Mesodermal cell (in vitro differentiated cells): ENCODE measurements around the gene WFIKKN1.

ENCODE experiments used
- H3K27ac ChIP-seq: 2 replicates; pipeline ENCODE4 v1.7.0; 2013; ENCODE audit warnings: mild to moderate bottlenecking, low read depth, low read length, moderate library complexity; ENCODE audit not compliant: severe bottlenecking
- H3K36me3 ChIP-seq: 2 replicates; pipeline ENCODE4 v1.7.1; 2013; ENCODE audit warnings: mild to moderate bottlenecking, low read length, moderate library complexity; ENCODE audit not compliant: control insufficient read depth, insufficient read depth
- H3K4me1 ChIP-seq: one replicate; pipeline ENCODE4 v1.7.1; 2013; ENCODE audit warnings: mild to moderate bottlenecking, low read length; ENCODE audit not compliant: insufficient read depth, control insufficient read depth, poor library complexity, severe bottlenecking
- H3K4me3 ChIP-seq: 2 replicates; pipeline ENCODE4 v1.7.0; 2013; ENCODE audit warnings: low read length, control low read depth, mild to moderate bottlenecking; ENCODE audit not compliant: insufficient read depth, poor library complexity, severe bottlenecking; ENCODE audit errors: extremely low read depth
- H3K9me3 ChIP-seq: 2 replicates; pipeline ENCODE4 v1.7.1; 2013; ENCODE audit warnings: mild to moderate bottlenecking, low read length, moderate library complexity; ENCODE audit not compliant: control insufficient read depth
- WGBS, 2 experiments: methylation state at CpG; one replicate each; pipeline ENCODE4 v1.1.5; 2013; ENCODE audit warnings: missing lambda C conversion rate in 2 of 2; ENCODE audit not compliant: insufficient coverage in 2 of 2; 5-methylcytosine and 5-hydroxymethylcytosine counted together

WFIKKN1 gene

DNA sequence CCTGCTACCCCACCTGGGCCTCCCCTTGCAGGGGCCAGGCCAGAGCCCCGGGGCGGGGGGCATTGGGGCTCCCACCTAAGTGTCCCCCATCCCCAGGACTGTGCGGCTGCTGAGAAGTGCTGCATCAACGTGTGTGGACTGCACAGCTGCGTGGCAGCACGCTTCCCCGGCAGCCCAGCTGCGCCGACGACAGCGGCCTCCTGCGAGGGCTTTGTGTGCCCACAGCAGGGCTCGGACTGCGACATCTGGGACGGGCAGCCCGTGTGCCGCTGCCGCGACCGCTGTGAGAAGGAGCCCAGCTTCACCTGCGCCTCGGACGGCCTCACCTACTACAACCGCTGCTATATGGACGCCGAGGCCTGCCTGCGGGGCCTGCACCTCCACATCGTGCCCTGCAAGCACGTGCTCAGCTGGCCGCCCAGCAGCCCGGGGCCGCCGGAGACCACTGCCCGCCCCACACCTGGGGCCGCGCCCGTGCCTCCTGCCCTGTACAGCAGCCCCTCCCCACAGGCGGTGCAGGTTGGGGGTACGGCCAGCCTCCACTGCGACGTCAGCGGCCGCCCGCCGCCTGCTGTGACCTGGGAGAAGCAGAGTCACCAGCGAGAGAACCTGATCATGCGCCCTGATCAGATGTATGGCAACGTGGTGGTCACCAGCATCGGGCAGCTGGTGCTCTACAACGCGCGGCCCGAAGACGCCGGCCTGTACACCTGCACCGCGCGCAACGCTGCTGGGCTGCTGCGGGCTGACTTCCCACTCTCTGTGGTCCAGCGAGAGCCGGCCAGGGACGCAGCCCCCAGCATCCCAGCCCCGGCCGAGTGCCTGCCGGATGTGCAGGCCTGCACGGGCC lies 1.9 kb downstream of the WFIKKN1 start:
- 95 to 97% methylated on average over 52 to 67 of the region's 67 CpGs for WGBS, 2 experiments
- Histone ChIP-seq H3K27ac (no peak overlapping the region), H3K36me3 (peaks cover 32% of the 10 kb centered on the region), H3K4me3 (no peak overlapping the region), H3K9me3 (no peaks in the 10 kb centered on the region), H3K4me1 (peaks cover 39% of the 10 kb centered on the region)

DNA sequence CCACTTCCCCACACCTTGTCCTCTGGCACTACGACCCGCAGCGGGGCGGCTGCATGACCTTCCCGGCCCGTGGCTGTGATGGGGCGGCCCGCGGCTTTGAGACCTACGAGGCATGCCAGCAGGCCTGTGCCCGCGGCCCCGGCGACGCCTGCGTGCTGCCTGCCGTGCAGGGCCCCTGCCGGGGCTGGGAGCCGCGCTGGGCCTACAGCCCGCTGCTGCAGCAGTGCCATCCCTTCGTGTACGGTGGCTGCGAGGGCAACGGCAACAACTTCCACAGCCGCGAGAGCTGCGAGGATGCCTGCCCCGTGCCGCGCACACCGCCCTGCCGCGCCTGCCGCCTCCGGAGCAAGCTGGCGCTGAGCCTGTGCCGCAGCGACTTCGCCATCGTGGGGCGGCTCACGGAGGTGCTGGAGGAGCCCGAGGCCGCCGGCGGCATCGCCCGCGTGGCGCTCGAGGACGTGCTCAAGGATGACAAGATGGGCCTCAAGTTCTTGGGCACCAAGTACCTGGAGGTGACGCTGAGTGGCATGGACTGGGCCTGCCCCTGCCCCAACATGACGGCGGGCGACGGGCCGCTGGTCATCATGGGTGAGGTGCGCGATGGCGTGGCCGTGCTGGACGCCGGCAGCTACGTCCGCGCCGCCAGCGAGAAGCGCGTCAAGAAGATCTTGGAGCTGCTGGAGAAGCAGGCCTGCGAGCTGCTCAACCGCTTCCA lies 2.7 kb downstream of the WFIKKN1 start:
- Histone ChIP-seq H3K36me3 (peaks cover 24% of the 10 kb centered on the region), H3K27ac (no peak overlapping the region), H3K4me1 (peaks cover 41% of the 10 kb centered on the region), H3K4me3 (no peak overlapping the region), H3K9me3 (no peaks in the 10 kb centered on the region)
- 97 to 98% methylated on average over 73 to 74 of the region's 74 CpGs for WGBS, 2 experiments

DNA sequence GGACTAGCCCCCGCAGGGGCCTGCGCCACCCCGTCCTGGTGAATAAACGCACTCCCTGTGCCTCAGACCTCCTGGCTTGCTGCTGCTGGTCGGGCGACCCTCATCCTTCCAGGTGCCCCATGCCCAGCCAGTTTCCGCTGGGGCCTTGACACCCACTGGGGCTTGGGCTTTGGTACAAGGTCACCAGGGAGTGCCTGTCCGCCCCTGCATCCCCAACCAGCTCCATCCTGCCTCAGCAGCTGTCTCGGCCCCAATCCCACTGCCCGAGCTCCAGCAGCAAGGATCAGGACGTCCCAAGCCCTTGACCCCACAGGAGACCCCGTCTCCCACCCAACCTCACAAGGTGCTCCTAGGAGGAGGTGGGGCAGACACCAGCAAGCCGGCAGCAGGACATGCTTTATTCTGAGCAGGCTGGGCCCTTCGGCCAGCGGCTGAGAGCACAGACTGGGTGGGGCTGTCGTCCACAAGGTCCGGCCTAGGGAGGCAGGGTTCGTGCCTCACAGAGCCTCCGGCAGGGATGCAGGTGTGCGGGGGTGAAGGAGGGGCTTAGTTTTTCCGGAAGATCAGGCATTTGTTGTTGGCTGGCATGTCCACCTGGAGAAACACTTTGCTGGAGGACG lies 3.4 kb downstream of the WFIKKN1 start:
- H3K36me3 ChIP-seq, result peaks cover 22% of the 10 kb centered on the region
- peaks cover 35% of the 10 kb centered on the region for H3K4me1 ChIP-seq
- H3K4me3 ChIP-seq, result no peak overlapping the region
- H3K9me3 ChIP-seq, result no peaks in the 10 kb centered on the region
- no peak overlapping the region for H3K27ac ChIP-seq
- WGBS, 2 experiments, result 92 to 97% methylated on average over 13 to 15 of the region's 22 CpGs

DNA sequence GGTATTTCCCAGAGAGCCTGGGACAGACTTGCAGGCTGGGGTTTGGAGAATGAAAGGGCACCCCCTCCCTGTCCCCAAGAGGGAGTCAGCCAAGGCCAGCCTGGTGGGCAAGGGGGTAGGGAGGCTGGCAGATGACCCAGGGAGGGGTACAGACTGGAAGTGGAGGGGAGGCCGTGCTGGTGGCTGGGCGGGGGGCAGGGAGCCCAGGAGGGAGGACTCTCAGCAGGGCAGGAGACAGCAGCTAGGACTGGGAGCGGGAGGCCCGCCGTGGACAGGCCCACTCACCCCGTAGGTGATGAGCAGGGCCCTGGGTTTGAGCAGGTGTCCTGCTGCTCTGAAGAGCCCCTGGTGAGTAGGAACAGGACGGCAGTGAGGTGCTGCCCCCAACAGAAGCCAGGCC lies 4.2 kb downstream of the WFIKKN1 start:
- 91 to 93% methylated on average over 6 to 7 of the region's 7 CpGs for WGBS, 2 experiments
- Histone ChIP-seq H3K36me3 (peaks cover 22% of the 10 kb centered on the region), H3K4me1 (peaks cover 27% of the 10 kb centered on the region), H3K9me3 (no peaks in the 10 kb centered on the region), H3K4me3 (peak overlapping the region; percentile 75), H3K27ac (no peak overlapping the region)

DNA sequence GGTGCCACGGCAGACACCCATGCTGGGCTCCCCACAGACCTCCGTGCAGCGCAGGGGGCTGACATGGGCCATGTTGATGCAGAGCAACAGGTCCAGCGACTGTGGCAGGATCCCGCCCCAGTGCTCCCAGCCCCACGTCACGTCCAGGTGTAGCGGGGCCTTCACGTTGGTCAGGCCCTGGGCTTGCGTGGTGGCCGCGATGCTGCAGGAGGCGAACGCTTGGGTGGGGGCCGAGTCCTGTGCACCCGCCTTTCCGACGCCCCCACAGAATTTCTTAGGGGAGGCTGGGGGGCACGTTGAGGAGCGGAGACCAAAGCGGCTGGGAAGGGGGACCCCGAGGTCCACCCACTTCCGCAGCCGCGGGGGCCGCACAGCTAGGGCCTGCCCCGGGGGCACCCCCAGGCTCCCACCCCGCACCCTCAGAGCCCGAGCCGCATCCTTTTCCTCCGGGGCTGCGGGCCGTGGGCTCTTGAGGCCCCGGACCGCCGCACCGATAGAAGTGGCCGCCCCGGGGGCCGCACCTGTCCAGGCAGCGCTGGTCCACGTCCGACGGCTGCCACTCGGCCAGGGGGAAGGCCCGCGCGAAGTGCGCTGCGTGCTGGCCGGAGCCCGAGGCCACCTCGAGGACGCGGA lies 4.9 kb downstream of the WFIKKN1 start:
- H3K27ac ChIP-seq, result no peak overlapping the region
- H3K4me3 ChIP-seq, result peak overlapping the region; percentile 75
- no peaks in the 10 kb centered on the region for H3K9me3 ChIP-seq
- peaks cover 20% of the 10 kb centered on the region for H3K4me1 ChIP-seq
- 14 to 15% methylated on average over 44 to 50 of the region's 55 CpGs for WGBS, 2 experiments
- H3K36me3 ChIP-seq, result peaks cover 22% of the 10 kb centered on the region

DNA sequence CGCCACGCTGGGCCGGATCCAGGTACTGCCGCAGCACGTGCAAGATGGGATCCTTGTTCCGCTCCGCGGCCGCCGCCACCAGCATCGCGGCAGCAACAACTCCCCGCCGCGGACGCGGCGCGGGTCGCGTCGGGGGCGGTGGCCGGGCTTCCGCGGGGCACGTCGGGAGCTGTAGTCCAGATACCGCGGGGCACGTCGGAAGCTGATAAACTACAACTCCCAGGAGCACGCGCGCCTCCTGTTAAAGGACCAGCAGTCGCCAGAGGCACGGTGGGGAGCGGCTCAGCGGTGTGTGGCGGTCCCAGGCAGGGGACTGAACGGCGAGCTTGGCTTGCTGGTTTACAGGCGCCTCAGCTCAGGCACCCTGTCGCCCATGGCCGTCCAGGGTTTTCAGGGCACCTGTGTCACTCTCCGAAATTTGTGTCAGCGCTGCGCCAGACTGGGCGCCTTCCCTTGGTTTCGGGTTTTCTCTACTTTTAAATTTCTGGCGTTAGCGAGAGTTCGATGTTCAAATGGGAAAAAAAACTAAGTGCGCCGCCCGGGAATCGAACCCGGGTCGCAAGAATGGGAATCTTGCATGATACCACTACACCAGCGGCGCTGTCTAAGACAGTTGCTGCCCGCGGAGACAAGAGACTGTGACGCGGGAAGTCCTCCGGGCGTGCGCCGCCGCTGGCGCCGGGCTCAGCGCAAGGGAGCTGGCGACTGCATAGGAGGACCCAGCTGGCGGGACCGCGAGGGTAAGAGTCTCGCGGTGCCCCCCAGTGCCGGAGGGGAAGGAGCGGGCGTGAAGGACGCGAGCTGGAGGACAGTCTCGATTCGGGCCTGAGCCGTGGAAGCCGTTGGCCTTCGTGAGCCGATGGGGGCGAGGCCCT lies 5.7 kb downstream of the WFIKKN1 start, which contains the start of gene METTL26:
TSS of gene METTL26 (minus strand) at position 100 of the 875 bp plus-strand sequence. CDS start at position 85, 15 bp downstream.
- WGBS, 2 experiments, result 0 to 1% methylated on average over 80 to 82 of the region's 91 CpGs
- Histone ChIP-seq H3K27ac (peak within 1 kb of the TSS; percentile 91), H3K36me3 (peaks cover 22% of the 10 kb centered on the region)

DNA sequence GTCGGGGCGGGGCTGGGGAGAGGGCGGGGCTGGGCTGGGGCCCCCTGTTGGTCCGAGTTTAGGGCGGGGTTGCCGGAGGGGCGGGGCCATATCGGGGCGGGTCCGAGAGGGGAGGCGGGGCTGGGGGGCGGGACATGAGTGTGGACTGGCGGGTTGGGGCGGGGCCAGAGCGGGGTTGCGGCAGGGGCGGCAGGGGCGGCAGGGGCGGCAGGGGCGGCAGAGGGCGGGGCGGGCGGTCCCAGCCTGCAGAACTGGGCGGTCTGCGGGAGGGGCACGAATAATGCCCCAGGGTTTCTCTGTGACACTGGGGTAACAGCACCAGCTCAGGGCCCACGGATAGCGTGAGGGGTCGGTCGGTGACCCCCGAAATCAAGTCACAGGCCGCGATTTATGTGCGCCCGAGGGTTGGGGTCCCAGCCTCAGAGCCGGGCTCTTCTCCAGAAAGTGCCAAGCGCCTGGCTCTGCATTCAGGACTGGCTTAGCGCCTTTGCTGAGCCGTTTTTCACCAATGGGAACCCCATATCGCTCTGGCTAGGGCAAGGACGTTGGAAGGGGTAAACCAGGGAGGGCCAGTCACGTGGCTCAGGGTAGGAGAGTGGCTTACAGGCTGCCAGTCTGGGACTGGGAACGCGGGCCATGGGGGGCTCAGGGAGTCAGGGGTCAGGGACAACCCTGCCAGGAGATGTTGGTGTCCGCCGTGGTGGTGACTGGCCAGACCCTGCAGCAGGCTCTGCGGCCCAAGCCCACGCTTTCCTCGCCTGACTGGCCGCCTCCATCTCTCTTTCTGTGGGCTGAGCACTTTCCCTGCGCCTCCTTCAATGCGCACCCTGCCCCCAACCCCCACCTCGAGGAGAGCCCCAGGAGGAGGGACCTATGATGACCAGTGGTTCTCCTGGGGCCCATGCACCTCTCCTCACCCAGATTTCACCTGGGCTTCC lies 6.6 kb downstream of the WFIKKN1 start:
- Histone ChIP-seq H3K9me3 (no peaks in the 10 kb centered on the region), H3K27ac (peak overlapping the region; percentile 91), H3K4me3 (peak overlapping the region; percentile 75), H3K4me1 (peaks cover 12% of the 10 kb centered on the region), H3K36me3 (peaks cover 19% of the 10 kb centered on the region)
- WGBS, 2 experiments, result 42 to 45% methylated on average over 34 to 37 of the region's 53 CpGs

More for the DNA sequence above, 5.7 kb downstream of the WFIKKN1 start, which contains the start of gene METTL26:
- peaks cover 12% of the 10 kb centered on the region for H3K4me1 ChIP-seq
- H3K9me3 ChIP-seq, result no peaks in the 10 kb centered on the region
- H3K4me3 ChIP-seq, result peak within 1 kb of the TSS; percentile 75

DNA sequence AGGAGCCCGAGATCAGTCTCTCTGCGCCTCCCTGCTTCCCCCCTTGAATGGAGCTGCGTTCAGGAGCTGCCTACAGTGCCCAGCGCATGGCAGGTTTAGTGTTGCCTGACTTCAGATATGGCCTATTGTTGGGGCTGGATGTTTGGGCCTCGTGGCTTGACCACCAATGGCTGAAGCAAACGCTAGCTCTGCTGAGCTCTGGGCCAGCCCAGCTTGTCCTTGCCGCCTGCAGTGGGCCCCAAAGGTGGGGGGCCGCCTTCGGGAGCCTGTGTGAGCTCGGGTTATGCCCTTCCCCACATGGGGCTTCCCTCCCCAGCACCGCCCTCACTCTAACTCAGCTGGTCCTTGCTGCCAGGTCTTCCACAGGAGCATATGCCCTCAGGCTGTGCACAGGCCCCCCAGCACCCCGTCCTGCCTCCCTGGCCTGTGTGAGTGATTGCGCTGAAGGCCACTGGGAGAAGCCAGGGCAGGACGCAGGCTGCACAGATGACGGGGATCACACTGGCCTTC lies 7.3 kb downstream of the WFIKKN1 start:
- H3K36me3 ChIP-seq, result peaks cover 14% of the 10 kb centered on the region
- WGBS, 2 experiments, result 91 to 93% methylated on average over 7 to 15 of the region's 15 CpGs
- no peaks in the 10 kb centered on the region for H3K9me3 ChIP-seq
- H3K4me1 ChIP-seq, result peaks cover 18% of the 10 kb centered on the region
- H3K4me3 ChIP-seq, result no peak overlapping the region
- no peak overlapping the region for H3K27ac ChIP-seq

DNA sequence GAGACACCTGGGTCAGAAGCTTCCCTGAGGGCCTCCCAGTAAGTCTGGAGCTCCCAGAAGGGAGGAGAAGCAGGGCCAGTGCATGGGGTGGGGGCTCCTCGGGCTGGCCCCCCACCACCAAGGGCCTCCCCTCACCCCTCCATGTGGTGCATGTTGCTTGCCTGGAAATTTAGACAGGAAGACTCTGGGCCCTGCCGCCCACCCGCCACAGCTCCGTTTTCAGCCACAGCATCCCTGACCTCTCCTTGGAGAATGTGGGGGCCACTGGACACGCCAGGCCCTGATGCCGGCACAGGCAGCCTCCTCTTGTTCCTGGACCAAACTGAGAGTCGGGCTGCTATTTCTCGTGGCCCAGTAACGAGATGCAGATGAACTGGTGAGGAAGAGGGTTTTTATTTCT lies 8.1 kb downstream of the WFIKKN1 start:
- H3K9me3 ChIP-seq, result no peaks in the 10 kb centered on the region
- no peak overlapping the region for H3K27ac ChIP-seq
- H3K4me3 ChIP-seq, result no peak overlapping the region
- peaks cover 18% of the 10 kb centered on the region for H3K4me1 ChIP-seq
- H3K36me3 ChIP-seq, result peaks cover 7% of the 10 kb centered on the region
- 91 to 100% methylated on average over 5 to 6 of the region's 9 CpGs for WGBS, 2 experiments
